Immature natural killer cell (primary cell): ENCODE measurements around the gene DNAH8. TPM values are rescaled to one million over a fixed set of nuclear protein-coding genes. Genes with fewer than 3 reads are reported as not detected.
"Not testable (repeated sequence)": the region's sequence is repeated elsewhere in the genome, so short reads cannot be mapped to it uniquely, and the experiment has no call there.

ENCODE experiments used
- DNase-seq, 3 donors: peaks; one replicate each; pipeline ENCODE4 v3.0.0; 2022; ENCODE audit warnings: mixed read lengths in 1 of 3
- H3K27ac Mint-ChIP-seq, 6 donors: one replicate each; pipeline ENCODE4 v1.8.0; 2020; ENCODE audit warnings: mixed read lengths in 6 of 6, mild to moderate bottlenecking in 5 of 6, inconsistent platforms in 4 of 6, moderate library complexity in 3 of 6
- H3K27me3 Mint-ChIP-seq, 3 donors: one replicate each; pipeline ENCODE4 v1.8.0; 2020 to 2021; ENCODE audit warnings: low read depth in 3 of 3, mild to moderate bottlenecking in 3 of 3, mixed read lengths in 3 of 3, moderate library complexity in 3 of 3, inconsistent platforms in 1 of 3
- H3K36me3 Mint-ChIP-seq, 3 donors: one replicate each; pipeline ENCODE4 v1.8.0; 2020; ENCODE audit warnings: mixed read lengths in 3 of 3, inconsistent platforms in 2 of 3, mild to moderate bottlenecking in 2 of 3
- H3K4me1 Mint-ChIP-seq, 2 donors: one replicate each; pipeline ENCODE4 v1.8.0; 2020; ENCODE audit warnings: inconsistent platforms in 2 of 2, mild to moderate bottlenecking in 2 of 2, mixed read lengths in 2 of 2, moderate library complexity in 1 of 2
- H3K4me3 Mint-ChIP-seq, 5 donors: one replicate each; pipeline ENCODE4 v1.8.0; 2020; ENCODE audit warnings: mild to moderate bottlenecking in 5 of 5, mixed read lengths in 5 of 5, inconsistent platforms in 3 of 5, moderate library complexity in 3 of 5
- H3K9me3 Mint-ChIP-seq, 6 donors: one replicate each; pipeline ENCODE4 v1.8.0; 2020; ENCODE audit warnings: mild to moderate bottlenecking in 6 of 6, mixed read lengths in 6 of 6, inconsistent platforms in 4 of 6, moderate library complexity in 3 of 6
- polyA plus RNA-seq, 3 donors: library from polyadenylated mRNA; unstranded; fragments of 300-500 nt; fragmentation: Illumina TruSeq; gene quantifications; one replicate each; pipeline ENCODE4 v1.2.3, GENCODE V29; 2021

DNAH8 gene
- polyA plus RNA-seq, 3 donors from 2014 or later, result not detected

- peaks cover 0 to 3% (median 2%) of the 10 kb centered on the region in 3 donors for H3K27me3 Mint-ChIP-seq
Observed at GRCh38 chr6:38909015-38909730, 194.1 kb downstream of the DNAH8 start.

GRCh38 chr6:38910207-38910606 lies 195.1 kb downstream of the DNAH8 start:
- Mint-ChIP-seq H3K4me1 (no peaks in the 10 kb centered on the region), H3K9me3 (no peaks in the 10 kb centered on the region), H3K27me3 (peaks cover 0 to 3% (median 2%) of the 10 kb centered on the region in 3 donors), H3K36me3 (no peaks in the 10 kb centered on the region), H3K27ac (no peak overlapping the region), H3K4me3 (no peak overlapping the region)
- no peak for DNase-seq

More at GRCh38 chr6:38909015-38909730, 194.1 kb downstream of the DNAH8 start:
- DNase-seq, result no peak
- no peaks in the 10 kb centered on the region for H3K9me3 Mint-ChIP-seq
- no peaks in the 10 kb centered on the region for H3K36me3 Mint-ChIP-seq
- no peak overlapping the region for H3K4me3 Mint-ChIP-seq
- H3K27ac Mint-ChIP-seq, result no peak overlapping the region
- no peaks in the 10 kb centered on the region for H3K4me1 Mint-ChIP-seq

DNA sequence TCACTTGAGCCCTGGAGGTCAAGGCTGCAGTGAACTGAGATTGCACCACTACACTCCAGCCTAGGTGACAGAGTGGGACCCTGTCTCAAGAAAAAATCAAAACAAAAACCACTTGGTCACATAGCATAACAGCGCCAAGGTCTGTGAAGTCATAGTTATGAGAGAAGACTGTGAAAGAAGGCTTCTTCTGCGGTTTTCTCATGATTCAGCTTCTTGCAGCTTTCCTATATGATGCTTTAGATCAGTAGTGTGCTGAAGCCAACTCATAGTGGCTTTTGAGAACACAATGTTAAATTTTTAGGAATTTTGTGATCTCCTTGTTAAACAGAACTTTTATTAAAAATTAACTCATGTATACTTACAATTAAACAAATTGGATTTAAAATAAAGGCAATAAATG lies 197.3 kb downstream of the DNAH8 start:
- peaks cover 0 to 2% (median 1%) of the 10 kb centered on the region in 3 donors for H3K27me3 Mint-ChIP-seq
- no peak overlapping the region for H3K4me3 Mint-ChIP-seq
- H3K27ac Mint-ChIP-seq, result no peak overlapping the region
- H3K9me3 Mint-ChIP-seq, result no peaks in the 10 kb centered on the region
- no peaks in the 10 kb centered on the region for H3K4me1 Mint-ChIP-seq
- DNase-seq, result no peak
- no peaks in the 10 kb centered on the region for H3K36me3 Mint-ChIP-seq

DNA sequence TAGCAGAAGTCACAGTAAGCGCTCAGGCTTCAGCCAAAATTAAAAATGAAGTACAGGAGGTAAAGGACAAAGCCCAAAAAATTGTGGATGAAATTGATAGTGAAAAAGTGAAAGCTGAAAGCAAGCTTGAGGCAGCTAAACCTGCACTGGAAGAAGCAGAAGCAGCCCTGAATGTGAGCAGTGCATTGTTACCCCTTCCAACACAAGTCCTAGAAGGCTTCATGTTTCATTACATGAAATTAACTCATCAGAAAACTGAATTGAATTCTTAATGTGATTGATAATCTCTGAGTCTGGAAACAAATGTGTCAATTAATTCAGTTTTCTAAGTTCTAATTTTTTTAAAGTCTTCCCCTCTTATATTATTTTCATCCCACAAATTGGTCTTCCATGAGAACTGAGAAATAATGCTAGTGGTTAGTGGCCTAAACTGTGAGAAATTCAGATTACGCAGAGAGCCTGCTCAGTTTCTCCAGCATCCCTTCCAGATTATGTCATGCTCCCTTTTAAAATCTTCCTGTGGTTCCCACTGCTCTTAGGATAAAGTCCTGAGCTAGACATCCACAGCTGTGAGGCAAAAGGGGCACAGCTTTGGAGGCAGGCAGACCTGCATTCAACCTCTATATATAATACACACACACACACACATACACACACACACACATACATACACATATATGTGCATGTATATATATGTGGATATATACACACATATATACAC lies 200.3 kb downstream of the DNAH8 start:
- Mint-ChIP-seq H3K27ac (peak overlapping the region in 1 of 6 donors; percentile 73), H3K27me3 (peaks cover 0 to 1% (median 0%) of the 10 kb centered on the region in 3 donors), H3K4me1 (no peaks in the 10 kb centered on the region), H3K9me3 (no peaks in the 10 kb centered on the region), H3K36me3 (no peaks in the 10 kb centered on the region), H3K4me3 (no peak overlapping the region)
- no peak for DNase-seq

GRCh38 chr6:38921540-38921939 lies 206.4 kb downstream of the DNAH8 start:
- DNase-seq, result peak in 2 of 3 donors; percentile 4 to 35
- Mint-ChIP-seq H3K27ac (peak overlapping the region in 3 of 6 donors; percentile 42 to 64 (median 42)), H3K4me3 (peak overlapping the region in 4 of 5 donors; percentile 36 to 68 (median 52))
- not testable (repeated sequence) for H3K4me1 Mint-ChIP-seq, H3K9me3 Mint-ChIP-seq, H3K36me3 Mint-ChIP-seq, H3K27me3 Mint-ChIP-seq

DNA sequence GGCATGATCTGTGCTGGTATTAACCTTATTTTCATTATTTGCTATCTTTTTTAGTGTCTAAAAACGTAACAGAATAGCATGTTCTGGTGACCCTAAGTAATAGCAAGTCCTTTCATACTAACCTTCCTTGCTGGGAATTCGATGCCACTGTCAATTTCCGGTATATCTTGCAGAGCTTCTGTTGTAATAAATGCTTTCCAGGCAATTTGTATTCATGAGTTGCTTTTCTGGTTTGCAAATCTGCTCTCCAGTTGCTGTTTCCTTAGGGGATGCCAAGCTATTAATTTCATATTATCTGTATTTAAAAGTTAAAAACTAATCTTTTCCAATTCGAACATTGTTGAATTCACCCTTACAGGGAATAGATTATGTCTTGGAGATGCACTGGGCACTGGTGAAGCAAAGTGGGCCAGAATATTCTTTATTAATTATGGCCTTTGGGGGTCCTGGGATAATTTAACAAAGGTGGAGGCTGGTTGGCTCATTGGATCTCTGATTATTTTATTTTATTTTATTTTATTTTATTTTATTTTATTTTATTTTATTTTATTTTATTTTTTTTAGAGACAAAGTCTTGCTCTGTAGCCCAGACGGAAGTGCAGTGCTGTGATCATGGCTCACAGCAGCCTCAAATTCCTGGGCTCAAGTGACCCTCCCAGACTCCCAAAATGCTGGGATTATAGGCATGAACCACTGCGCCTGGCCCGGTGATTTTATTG lies 209.8 kb downstream of the DNAH8 start:
- Mint-ChIP-seq H3K36me3 (no peaks in the 10 kb centered on the region), H3K4me1 (peaks cover 9 to 10% of the 10 kb centered on the region in 2 donors), H3K9me3 (no peaks in the 10 kb centered on the region), H3K27me3 (peaks cover 1 to 3% (median 2%) of the 10 kb centered on the region in 3 donors), H3K27ac (no peak overlapping the region), H3K4me3 (no peak overlapping the region)
- no peak for DNase-seq

DNA sequence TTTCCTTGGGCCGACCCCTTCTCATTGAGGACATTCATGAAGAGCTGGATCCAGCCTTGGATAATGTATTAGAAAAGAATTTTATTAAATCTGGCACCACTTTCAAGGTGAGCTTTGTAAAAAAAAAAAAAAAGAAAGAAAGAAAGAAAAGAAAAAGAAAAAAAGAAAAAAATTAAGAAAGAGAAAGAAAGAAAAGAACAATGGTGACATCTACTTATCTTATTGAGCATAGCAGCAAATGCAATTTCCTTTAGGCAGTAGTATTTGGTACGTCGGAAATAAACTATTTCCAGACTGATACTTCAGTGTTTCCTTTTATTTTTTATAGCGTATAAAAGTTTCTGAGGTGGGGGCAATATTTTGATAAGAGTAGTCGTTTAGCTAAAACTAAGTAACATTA lies 214.4 kb downstream of the DNAH8 start:
- H3K9me3 Mint-ChIP-seq, result no peaks in the 10 kb centered on the region

GRCh38 chr6:38933426-38933825 lies 218.3 kb downstream of the DNAH8 start:
- Mint-ChIP-seq H3K4me1 (no peaks in the 10 kb centered on the region), H3K36me3 (no peaks in the 10 kb centered on the region), H3K9me3 (no peaks in the 10 kb centered on the region), H3K27ac (no peak overlapping the region), H3K27me3 (peaks cover 4 to 7% (median 4%) of the 10 kb centered on the region in 3 donors), H3K4me3 (no peak overlapping the region)
- DNase-seq, result peak in 2 of 3 donors; percentile 5 to 31

More for the DNA sequence above, 214.4 kb downstream of the DNAH8 start:
- Mint-ChIP-seq H3K27me3 (peaks cover 4 to 7% (median 4%) of the 10 kb centered on the region in 3 donors), H3K4me3 (no peak overlapping the region), H3K27ac (no peak overlapping the region), H3K36me3 (no peaks in the 10 kb centered on the region), H3K4me1 (no peaks in the 10 kb centered on the region)
- DNase-seq, result no peak

- no peaks in the 10 kb centered on the region for H3K36me3 Mint-ChIP-seq
- H3K27ac Mint-ChIP-seq, result no peak overlapping the region
- H3K4me1 Mint-ChIP-seq, result no peaks in the 10 kb centered on the region
- H3K4me3 Mint-ChIP-seq, result no peak overlapping the region
- H3K9me3 Mint-ChIP-seq, result no peaks in the 10 kb centered on the region
- DNase-seq, result no peak
- peaks cover 2 to 4% (median 3%) of the 10 kb centered on the region in 3 donors for H3K27me3 Mint-ChIP-seq
Observed at GRCh38 chr6:38935051-38935450, 219.9 kb downstream of the DNAH8 start.

- DNase-seq, result no peak
- Mint-ChIP-seq H3K27me3 (peaks cover 0 to 1% (median 0%) of the 10 kb centered on the region in 3 donors), H3K36me3 (no peaks in the 10 kb centered on the region), H3K27ac (no peak overlapping the region), H3K4me3 (no peak overlapping the region), H3K9me3 (no peaks in the 10 kb centered on the region), H3K4me1 (no peaks in the 10 kb centered on the region)
Observed at GRCh38 chr6:38937839-38938613, 222.9 kb downstream of the DNAH8 start.

DNA sequence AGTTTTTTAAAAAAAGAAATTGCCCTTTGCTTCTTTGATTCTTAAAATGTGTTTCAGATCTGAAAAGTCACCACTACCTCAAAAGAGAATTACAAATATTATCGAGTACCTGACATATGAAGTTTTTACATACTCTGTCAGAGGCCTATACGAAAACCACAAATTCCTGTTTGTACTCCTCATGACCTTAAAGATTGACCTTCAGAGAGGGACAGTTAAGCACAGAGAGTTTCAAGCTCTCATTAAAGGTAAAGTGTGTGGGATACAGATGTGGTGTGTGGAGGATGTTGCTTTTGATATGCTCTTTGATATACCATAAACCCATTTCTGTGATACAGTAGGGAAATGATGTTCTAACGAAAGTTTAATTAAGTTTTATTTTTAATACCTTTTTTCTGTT lies 223.6 kb downstream of the DNAH8 start:
- no peak for DNase-seq
- Mint-ChIP-seq H3K27me3 (peaks cover 0 to 1% (median 0%) of the 10 kb centered on the region in 3 donors), H3K4me3 (no peak overlapping the region), H3K9me3 (no peaks in the 10 kb centered on the region), H3K4me1 (no peaks in the 10 kb centered on the region), H3K27ac (no peak overlapping the region), H3K36me3 (no peaks in the 10 kb centered on the region)

- Mint-ChIP-seq H3K4me1 (no peaks in the 10 kb centered on the region), H3K27ac (no peak overlapping the region), H3K9me3 (no peaks in the 10 kb centered on the region), H3K36me3 (no peaks in the 10 kb centered on the region), H3K27me3 (peaks cover 0 to 1% (median 0%) of the 10 kb centered on the region in 3 donors), H3K4me3 (no peak overlapping the region)
- no peak for DNase-seq
Observed at GRCh38 chr6:38942442-38942841, 227.3 kb downstream of the DNAH8 start.

- H3K9me3 Mint-ChIP-seq, result no peaks in the 10 kb centered on the region
- H3K4me1 Mint-ChIP-seq, result no peaks in the 10 kb centered on the region
- H3K27ac Mint-ChIP-seq, result no peak overlapping the region
- no peak overlapping the region for H3K4me3 Mint-ChIP-seq
- peaks cover 0 to 1% (median 0%) of the 10 kb centered on the region in 3 donors for H3K27me3 Mint-ChIP-seq
- DNase-seq, result no peak
- H3K36me3 Mint-ChIP-seq, result no peaks in the 10 kb centered on the region
Observed at GRCh38 chr6:38942965-38943364, 227.9 kb downstream of the DNAH8 start.
